Right lobe of liver (tissue), 4 donors: Measurements from ENCODE around the gene OR2AG1.

Source experiments
- POLR2A ChIP-seq: fragments of 450-650 bp; IDR thresholded peaks from one replicate; pipeline ENCODE4 v1.6.1; 2017; ENCODE audit warnings: antibody characterized with exemption, mild to moderate bottlenecking
- TF ChIP-seq, protein P1 (sequence below), 4 donors: fragments of 200-600 bp in 3 of 4; fragments of 450-650 bp in 1 of 4; IDR thresholded peaks; one replicate each; pipeline versions ENCODE4 v1.5.1 to v1.8.0; 2016 to 2022; ENCODE audit warnings: antibody characterized with exemption in 4 of 4, mild to moderate bottlenecking in 2 of 4
- donor health status: DM: no; HTN: no; CAD: no.
- donor health status: DM: no; HTN: no; CAD: no.
- donor health status: DM: no; HTN: yes; CAD: no.

DNA sequence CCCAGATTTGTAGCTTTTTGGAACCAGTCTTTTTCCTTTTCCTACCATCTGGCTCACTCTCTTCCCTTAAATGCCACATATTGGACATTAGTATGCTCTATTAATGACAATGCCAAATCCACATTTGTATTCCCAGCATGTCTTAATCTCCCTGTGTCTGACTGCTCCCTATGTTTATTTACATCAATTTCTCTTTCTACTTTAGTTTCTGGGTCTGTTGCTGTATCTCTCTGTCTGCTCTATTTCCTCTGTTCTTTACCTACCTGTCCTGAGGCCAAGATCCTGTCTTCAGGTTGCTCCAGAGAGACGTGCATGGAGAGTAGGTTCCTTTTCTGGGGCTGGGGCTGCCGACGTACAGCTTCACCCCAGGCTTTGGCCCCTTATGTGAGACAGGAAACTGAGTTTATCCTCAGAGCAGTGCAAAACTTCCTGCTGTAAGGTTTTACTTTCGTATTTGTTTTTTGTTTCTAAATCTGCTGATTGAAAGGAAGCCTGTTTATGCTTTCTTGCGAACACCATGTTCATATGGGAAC, 36.7 kb upstream of the OR2AG1 start:
- peak; percentile 50 for TF ChIP-seq POLR2A
- TF ChIP-seq, protein P1, sequence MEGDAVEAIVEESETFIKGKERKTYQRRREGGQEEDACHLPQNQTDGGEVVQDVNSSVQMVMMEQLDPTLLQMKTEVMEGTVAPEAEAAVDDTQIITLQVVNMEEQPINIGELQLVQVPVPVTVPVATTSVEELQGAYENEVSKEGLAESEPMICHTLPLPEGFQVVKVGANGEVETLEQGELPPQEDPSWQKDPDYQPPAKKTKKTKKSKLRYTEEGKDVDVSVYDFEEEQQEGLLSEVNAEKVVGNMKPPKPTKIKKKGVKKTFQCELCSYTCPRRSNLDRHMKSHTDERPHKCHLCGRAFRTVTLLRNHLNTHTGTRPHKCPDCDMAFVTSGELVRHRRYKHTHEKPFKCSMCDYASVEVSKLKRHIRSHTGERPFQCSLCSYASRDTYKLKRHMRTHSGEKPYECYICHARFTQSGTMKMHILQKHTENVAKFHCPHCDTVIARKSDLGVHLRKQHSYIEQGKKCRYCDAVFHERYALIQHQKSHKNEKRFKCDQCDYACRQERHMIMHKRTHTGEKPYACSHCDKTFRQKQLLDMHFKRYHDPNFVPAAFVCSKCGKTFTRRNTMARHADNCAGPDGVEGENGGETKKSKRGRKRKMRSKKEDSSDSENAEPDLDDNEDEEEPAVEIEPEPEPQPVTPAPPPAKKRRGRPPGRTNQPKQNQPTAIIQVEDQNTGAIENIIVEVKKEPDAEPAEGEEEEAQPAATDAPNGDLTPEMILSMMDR (IDR thresholded peaks at IDR 0.05) = no peak
